Putamen (tissue), 1 donor: ENCODE data around the gene CYP46A1.

ENCODE experiments used
- DNase-seq: peaks from one replicate; pipeline ENCODE4 v3.0.0-alpha.2; 2016; ENCODE audit warnings: low spot score

The CYP46A1 gene

DNA sequence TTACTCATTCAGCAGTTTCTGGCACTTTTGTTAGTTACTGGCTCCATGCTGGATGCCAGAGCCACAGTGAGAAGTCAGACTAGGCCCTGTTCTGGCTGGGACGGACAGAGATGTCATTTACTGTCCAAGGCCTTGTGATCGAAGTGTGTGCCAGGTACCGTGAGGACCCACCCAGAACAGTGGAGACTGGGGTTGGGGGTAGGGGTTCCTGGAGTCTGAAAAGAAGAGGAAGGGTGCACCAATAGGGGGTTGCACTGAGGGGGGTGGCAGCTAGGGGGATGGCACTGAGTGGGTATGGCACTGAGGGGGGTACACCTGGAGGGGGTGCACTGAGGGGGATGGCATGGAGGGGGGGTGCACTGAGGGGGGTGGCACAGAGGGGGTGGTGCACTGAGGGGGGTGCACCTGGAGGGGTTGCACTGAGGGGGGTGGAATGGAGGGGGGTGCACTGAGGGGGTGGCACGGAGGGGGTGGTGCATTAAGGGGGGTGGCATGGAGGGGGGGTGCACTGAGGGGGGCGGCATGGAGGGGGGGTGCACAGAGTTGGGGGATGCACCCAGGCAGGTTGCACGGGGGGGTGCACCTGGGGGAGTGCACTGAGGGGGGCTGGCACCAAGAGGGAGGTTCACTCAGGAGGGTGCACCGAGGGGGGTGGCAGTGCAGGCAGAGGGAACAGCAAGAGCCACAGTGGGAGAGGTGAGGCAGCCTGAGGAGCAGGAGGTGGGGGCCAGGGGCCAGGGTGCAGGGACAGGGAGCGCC lies 10.6 kb upstream of the CYP46A1 start:
- DNase-seq: no peak

DNA sequence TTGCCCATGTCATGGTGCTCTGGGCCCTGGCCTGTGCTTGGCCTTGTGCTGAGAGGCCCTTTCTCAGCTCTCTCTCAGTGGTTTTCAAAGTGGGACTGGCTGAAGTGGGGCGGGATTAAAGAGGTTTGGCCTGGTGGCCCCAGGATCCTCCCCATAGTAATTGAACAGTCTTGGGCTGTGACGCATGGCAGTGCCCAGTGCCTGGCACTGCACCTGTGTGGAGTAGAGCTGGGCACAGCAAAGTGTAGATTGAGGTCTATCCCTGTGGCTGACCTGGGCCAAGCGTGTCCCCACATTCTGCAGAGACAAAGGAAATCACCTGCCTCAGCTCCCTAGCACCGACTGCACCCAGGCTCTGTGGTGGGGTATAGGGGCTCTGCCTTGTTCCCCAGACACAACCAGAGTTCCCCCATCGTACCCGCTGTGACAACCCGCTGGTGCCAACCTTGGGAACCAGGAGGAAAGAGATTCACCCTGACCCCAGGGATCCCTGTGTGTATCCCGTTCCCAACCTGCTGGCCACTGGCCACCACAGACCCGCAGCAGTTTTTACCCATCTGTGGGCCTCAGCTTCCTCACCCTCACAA lies 9.9 kb upstream of the CYP46A1 start:
- no peak for DNase-seq

- no peak for DNase-seq
Measured at GRCh38 chr14:99674776-99675381, 9.2 kb upstream of the CYP46A1 start.

DNA sequence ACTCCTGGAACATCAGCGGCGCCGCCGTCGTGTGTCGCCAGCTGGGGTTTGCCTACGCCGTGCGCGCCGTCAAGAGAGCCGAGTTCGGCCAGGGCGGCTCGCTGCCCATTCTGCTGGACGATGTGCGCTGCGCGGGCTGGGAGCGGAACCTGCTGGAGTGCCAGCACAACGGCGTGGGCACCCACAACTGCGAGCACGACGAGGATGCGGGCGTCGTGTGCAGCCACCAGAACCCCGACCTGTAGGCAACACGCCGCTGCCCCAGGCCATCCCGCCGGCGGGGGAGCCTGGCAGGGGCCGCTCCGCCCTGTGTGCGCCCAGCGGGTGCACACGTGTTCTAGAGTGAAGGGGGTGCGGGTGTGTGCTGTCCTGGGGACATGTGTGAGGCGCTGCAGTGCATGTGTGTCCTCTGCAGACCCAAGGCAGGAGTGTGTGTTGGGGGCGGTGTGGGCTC lies 8.7 kb upstream of the CYP46A1 start:
- no peak for DNase-seq

DNA sequence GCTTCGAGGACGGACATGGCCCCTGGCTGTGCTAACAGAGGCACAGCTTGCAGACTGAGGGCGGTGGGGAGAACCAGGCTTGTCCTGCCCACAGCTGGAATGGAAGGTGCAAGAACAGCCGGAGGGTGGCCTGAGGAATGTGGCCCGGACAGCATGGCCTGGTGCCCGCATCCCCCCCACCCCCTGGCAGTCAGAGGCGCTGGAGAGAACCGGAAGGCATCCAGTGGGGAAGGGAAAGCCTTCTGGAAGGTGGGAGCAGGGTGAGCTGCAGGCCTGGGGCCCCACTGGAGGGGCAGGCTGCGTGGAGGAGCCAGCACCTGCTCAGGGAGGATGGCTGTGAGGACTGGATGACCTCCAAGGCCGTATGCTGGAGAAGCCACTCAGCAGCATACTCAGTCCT lies 8.1 kb upstream of the CYP46A1 start:
- DNase-seq: no peak

DNA sequence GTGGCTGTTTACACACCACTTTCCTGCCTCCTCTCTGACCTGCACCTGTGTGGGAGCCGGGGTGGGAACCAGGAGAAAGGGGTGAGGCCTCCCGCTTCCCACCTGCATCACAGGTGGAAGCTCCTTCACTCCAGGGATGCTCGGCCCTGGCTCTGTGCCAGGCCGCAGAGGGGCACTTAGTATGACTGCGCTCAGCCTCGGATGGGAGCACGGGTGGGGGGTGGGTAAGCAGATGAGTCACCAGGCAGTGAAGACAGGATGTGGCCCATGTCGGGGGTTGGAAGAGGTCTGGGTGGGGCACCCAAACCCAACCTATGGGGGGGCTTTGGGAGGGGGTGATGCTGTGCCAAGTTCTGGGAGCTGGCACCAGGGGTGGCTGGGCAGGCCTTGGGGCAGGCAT lies 7.4 kb upstream of the CYP46A1 start:
- no peak for DNase-seq

DNA sequence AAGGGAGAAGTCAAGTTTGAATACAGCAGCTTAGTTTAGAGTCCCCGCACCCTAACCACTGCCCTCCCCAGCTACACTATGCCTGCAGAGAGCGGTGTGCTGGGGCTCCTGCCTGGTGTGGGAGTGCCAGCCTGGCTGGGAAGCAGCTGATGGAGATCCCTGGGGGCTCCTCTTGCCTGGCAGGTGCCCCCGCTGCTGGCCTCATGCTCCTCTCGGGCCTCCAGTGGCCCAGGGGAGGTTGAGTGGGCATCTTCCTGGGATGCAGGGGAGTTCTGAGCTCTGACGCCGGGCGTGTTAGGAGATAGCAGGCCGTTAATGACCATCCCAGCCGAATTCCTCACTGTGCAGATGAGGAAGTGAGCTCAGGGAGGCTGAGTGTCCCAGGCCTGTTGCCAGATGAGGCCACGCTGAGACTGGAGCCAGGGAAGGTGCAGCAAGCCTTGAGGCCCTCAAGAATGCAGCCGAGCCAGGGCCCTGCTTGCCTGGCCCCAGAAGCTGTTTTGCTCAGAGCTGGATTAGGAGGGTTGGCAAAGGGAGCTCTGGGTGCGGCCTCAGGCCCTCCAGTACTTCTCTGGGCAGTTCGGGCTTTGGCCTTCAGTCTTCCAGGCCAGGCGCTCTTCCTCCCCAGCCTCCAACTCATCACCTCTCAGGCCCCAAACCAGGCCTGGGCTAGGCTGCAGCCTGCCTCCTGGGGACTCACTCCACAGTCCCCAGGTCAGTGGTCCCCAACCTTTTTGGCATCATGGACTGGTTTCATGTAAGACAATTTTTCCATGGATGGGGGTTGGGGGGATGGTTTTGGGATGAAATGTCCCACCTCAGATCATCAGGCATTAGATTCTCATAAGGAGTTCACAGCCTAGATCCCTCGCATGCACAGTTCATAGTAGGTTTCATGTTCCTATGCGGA lies 6.6 kb upstream of the CYP46A1 start:
- DNase-seq: no peak

- no peak for DNase-seq
Measured at GRCh38 chr14:99678198-99678597, 5.9 kb upstream of the CYP46A1 start.

- no peak for DNase-seq
Measured at GRCh38 chr14:99679111-99679510, 5.0 kb upstream of the CYP46A1 start.

- DNase-seq: no peak
Measured at GRCh38 chr14:99679543-99679942, 4.6 kb upstream of the CYP46A1 start.

GRCh38 chr14:99679996-99680395 lies 4.1 kb upstream of the CYP46A1 start:
- no peak for DNase-seq

DNA sequence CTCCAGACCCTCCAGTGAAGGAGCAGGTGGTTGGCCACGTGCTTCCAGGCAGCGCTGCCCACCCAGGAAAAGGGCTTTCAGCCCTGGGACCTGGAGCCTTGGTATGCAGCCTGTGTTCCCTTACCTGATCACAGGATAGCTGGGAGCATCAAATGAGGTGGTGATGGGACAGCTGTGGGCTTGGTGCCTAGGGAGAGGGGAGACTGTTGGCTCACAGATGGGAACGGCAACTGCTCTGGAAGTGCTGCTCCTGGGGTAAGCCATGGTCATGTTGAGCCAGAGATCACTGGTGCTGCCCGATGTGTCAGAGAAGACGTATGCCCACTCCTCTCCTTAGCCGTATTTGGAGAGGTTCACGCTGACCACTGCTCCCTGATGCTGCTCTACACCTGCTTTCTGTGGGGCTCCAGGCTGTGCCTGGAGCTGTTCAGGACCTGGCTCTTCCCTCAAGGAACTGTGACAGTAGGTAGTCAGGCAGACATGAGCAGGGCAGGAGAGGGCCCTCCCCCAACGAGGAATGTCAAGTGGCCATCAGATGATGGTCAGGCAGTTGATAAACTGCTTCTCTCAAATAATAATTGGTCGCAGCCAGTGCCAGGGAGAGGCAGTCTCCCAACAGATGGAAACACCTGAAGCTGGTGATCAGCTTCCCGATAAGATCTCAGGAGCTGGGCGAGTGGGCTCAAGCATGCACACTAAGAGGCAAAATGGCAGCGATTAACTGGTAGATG lies 2.8 kb upstream of the CYP46A1 start:
- no peak for DNase-seq

GRCh38 chr14:99681832-99682148 lies 2.3 kb upstream of the CYP46A1 start:
- no peak for DNase-seq

- peak; percentile 68 for DNase-seq
Measured at GRCh38 chr14:99682809-99683618, 1.1 kb upstream of the CYP46A1 start.

DNA sequence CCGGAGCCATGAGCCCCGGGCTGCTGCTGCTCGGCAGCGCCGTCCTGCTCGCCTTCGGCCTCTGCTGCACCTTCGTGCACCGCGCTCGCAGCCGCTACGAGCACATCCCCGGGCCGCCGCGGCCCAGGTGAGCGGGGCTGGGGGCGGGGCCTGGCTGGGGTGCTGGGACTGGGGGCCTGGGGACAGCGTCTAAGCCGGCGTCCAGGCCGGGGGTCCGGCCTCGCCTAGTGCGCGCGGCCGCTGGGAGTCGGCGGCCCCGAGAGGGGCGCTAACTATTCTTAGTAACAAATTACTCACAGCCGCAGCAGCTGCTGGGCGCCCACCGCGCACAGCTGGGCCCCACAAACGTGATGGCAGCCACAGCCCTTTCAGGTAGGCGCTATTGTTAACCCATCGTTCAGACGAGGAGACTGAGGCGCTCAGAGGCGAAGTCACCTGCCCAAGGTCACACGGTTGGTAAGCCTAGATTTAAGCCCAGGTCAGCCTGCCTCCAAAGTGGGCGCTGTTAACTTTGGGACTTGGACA lies 374 bp downstream of the CYP46A1 start:
- no peak for DNase-seq

GRCh38 chr14:99685151-99685591 lies 1.1 kb downstream of the CYP46A1 start:
- no peak for DNase-seq

DNA sequence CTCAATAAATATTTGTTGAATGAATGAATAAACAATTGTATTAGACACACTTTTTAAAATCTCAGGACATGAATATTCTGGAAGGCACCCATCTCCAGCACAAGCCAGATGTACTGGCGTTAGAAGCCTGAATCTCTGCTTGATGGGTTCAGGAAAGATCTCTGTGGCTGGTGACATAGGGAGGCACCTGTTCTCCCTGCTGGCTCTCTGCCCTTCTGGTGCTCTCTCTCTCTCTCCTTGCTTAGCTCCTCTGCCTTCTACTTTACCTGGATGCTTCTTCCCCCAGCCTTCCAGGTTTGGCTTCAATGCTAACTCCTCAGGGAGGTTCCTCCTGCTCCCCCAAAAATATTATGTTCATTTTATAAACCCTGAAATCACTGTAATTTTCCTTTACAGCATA lies 1.5 kb downstream of the CYP46A1 start:
- no peak for DNase-seq

DNA sequence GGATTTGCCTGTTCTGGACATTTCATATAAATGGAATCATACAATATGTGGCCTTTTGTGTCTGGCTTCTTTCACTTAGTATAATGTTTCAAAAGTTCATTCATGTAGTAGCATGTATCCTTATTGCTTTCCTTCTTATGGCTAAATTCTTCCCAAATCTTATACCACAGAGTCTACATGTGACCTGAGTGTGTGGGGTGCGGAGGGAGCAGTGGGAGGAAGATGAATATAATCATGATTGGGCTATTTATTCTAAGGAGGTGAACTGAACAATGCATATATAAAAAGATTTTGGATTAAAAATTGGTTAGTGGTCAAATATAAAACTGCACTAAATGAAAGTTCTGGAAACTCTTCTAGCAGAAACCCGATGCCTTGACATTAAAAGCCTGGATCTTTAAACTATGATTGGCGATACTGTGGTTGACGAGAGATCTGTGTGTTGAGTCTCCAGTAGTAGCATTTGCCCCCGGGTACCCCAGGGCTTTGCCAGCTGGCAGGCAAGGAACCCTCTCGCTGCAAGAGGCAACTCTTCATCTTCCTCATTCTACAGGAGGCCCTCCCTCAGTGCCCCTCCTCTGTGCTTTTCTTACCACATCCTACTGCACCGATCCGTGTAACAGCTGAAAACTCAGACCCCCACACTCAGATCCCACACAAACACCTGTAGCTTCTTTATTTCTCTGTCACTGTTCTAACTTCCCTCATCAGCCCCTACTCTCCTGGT lies 2.6 kb downstream of the CYP46A1 start:
- DNase-seq: no peak

GRCh38 chr14:99687284-99688209 lies 3.4 kb downstream of the CYP46A1 start:
- DNase-seq: no peak
